ENCODE results near the gene MAP3K4.

- TF ChIP-seq CTCF (conservative IDR thresholded peaks at IDR 0.05; ENCODE audit: low read length): no peak
- no peak for TF ChIP-seq EZH2phosphoT487 (IDR thresholded peaks at IDR 0.05; ENCODE audit: borderline replicate concordance, low read depth, low read length)
Measured at GRCh38 chr6:161080263-161080970, 88.8 kb downstream of the MAP3K4 start.
